ENCODE measurements around the gene MICAL2.

DNA sequence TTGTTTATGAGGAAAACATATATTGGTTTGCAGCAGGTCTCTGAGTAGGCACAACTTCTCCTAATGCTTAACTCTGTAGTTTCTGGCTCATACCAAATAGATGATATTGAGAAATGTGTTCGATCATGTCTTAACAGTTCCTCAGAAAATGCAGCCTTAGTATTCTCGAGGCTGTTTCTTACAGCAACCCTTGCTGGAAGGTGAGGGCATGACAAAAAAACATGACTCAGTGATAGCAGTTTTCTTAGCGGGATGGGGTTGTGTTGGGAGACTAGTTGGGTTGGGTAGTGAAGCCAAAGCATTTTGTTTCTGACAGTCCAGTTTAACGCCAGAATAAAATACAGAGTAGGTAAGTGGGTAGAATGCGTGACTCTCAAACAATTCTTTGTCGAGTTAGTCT is 172.3 kb downstream of the MICAL2 start:
- TF ChIP-seq, protein P1, sequence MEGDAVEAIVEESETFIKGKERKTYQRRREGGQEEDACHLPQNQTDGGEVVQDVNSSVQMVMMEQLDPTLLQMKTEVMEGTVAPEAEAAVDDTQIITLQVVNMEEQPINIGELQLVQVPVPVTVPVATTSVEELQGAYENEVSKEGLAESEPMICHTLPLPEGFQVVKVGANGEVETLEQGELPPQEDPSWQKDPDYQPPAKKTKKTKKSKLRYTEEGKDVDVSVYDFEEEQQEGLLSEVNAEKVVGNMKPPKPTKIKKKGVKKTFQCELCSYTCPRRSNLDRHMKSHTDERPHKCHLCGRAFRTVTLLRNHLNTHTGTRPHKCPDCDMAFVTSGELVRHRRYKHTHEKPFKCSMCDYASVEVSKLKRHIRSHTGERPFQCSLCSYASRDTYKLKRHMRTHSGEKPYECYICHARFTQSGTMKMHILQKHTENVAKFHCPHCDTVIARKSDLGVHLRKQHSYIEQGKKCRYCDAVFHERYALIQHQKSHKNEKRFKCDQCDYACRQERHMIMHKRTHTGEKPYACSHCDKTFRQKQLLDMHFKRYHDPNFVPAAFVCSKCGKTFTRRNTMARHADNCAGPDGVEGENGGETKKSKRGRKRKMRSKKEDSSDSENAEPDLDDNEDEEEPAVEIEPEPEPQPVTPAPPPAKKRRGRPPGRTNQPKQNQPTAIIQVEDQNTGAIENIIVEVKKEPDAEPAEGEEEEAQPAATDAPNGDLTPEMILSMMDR (IDR thresholded peaks at IDR 0.05), result no peak
- TF ChIP-seq EZH2 (IDR thresholded peaks at IDR 0.05; ENCODE audit: borderline replicate concordance, insufficient read depth, low read depth, low read length, poor library complexity, severe bottlenecking), result no peak

Data from B cell (primary cell).